GM12878 (cell line): ENCODE data around the gene WASF2. TPM values are rescaled to one million over a fixed set of nuclear protein-coding genes. Genes with fewer than 3 reads are reported as not detected.
A peak's percentile ranks its signal among the peaks of the same experiment; 100 is the strongest.

ENCODE experiments used
- ATAC-seq: fragments of 200-7000 bp; cut with Tn5 transposase; 3 replicates; pipeline ENCODE4 v1.9.1; 2020; ENCODE audit warnings: mild to moderate bottlenecking, moderate library complexity
- BruUV-seq: library from RNA; stranded (reverse); fragments of 400-500 nt; replicated peaks from 2 replicates; lab custom pipeline; 2021; lab: Mats Ljungman, UMichigan
- CTCF ChIA-PET: fragments of 300-600 bp; sonication (Branson Sonifier 250); formaldehyde crosslinking; extraction: SDS; loops from one replicate; lab custom pipeline; 2021; ENCODE audit warnings: inconsistent platforms; lab: Yijun Ruan, JAX
- POLR2A ChIA-PET: fragments of 350-600 bp; formaldehyde crosslinking; extraction: SDS; loops from one replicate; lab custom pipeline; 2021; ENCODE audit warnings: inconsistent platforms; lab: Charles Lee
- RAD21 ChIA-PET: fragments of 300-600 bp; sonication (Branson Sonifier 250); formaldehyde crosslinking; loops from one replicate; lab custom pipeline; 2023; ENCODE audit warnings: antibody characterized with exemption; ENCODE audit not compliant: unreplicated experiment; lab: Charles Lee
- SMC1A ChIA-PET: fragments of 300-600 bp; sonication (Branson Sonifier 250); formaldehyde crosslinking; loops from one replicate; lab custom pipeline; 2023; ENCODE audit not compliant: unreplicated experiment, uncharacterized antibody; lab: Charles Lee
- DNase-seq: peaks from one replicate; pipeline ENCODE4 v3.0.0-alpha.2; 2011; ENCODE audit warnings: low read depth, low spot score
- FAIRE-seq: peaks from 3 replicates; lab custom pipeline; 2011; peaks lifted over from hg19 to GRCh38; lab: Jason Lieb, UNC
- H2AFZ ChIP-seq: 2 replicates; pipeline ENCODE4 v1.6.0; 2011; ENCODE audit warnings: low read depth, low read length, control low read depth; ENCODE audit not compliant: control insufficient read depth
- H3K27ac ChIP-seq: 2 replicates; pipeline ENCODE4 v1.5.1; 2011; ENCODE audit warnings: control low read depth; ENCODE audit not compliant: control insufficient read depth, insufficient read depth
- H3K27me3 ChIP-seq, 2 experiments: replicated peaks in 1 of 2; 2 replicates each; pipeline versions ENCODE4 v1.6.0 to v1.6.1; 2011; ENCODE audit warnings: low read length in 1 of 2; ENCODE audit not compliant: control insufficient read depth in 2 of 2, insufficient read depth in 2 of 2
- H3K36me3 ChIP-seq, 2 experiments: 2 replicates each; pipeline ENCODE4 v1.5.1; 2011; ENCODE audit warnings: low read length in 1 of 2; ENCODE audit not compliant: control insufficient read depth in 2 of 2, insufficient read depth in 2 of 2
- H3K4me1 ChIP-seq: 2 replicates; pipeline ENCODE4 v1.6.1; 2011; ENCODE audit warnings: mild to moderate bottlenecking, low read length, moderate library complexity, mixed read lengths; ENCODE audit not compliant: control insufficient read depth, insufficient read depth
- H3K4me2 ChIP-seq: 2 replicates; pipeline ENCODE4 v1.6.0; 2011; ENCODE audit warnings: control low read depth; ENCODE audit not compliant: control insufficient read depth, insufficient read depth
- H3K4me3 ChIP-seq: fragments of 200-600 bp; sonication (generic); 2 replicates; pipeline ENCODE4 v1.5.1; 2016
- H3K79me2 ChIP-seq: 2 replicates; pipeline ENCODE4 v1.6.0; 2011; ENCODE audit warnings: low read length; ENCODE audit not compliant: control insufficient read depth, insufficient read depth
- H3K9ac ChIP-seq: 2 replicates; pipeline ENCODE4 v1.8.0; 2011; ENCODE audit warnings: low read length, control low read depth, mixed read lengths; ENCODE audit not compliant: control insufficient read depth, insufficient read depth
- H3K9me3 ChIP-seq: replicated peaks from 3 replicates; pipeline ENCODE4 v1.5.1; 2011; ENCODE audit warnings: mild to moderate bottlenecking, low read length; ENCODE audit not compliant: control insufficient read depth, insufficient read depth
- H4K20me1 ChIP-seq: 2 replicates; pipeline ENCODE4 v1.6.0; 2011; ENCODE audit not compliant: control insufficient read depth, insufficient read depth
- CBFB ChIP-seq: IDR thresholded peaks from 2 replicates; pipeline ENCODE4 v1.6.1; 2016; ENCODE audit warnings: antibody characterized with exemption, low read depth
- IKZF2 ChIP-seq, 2 experiments: fragments of 450-650 bp; IDR thresholded peaks; 2 replicates each; pipeline ENCODE4 v1.6.1; 2017; ENCODE audit warnings: mild to moderate bottlenecking in 2 of 2, moderate library complexity in 2 of 2
- MEF2A ChIP-seq: IDR thresholded peaks from 2 replicates; pipeline ENCODE4 v1.6.1; 2011; ENCODE audit warnings: low read depth, mild to moderate bottlenecking, low read length, moderate library complexity; ENCODE audit not compliant: insufficient read depth
- NBN ChIP-seq: fragments of 450-650 bp; IDR thresholded peaks from 2 replicates; pipeline ENCODE4 v1.6.1; 2016
- NFXL1 ChIP-seq: fragments of 450-650 bp; IDR thresholded peaks from 2 replicates; pipeline ENCODE4 v1.6.1; 2017; ENCODE audit warnings: antibody characterized with exemption, mild to moderate bottlenecking, borderline replicate concordance
- NKRF ChIP-seq: fragments of 450-650 bp; conservative IDR thresholded peaks from 2 replicates; pipeline ENCODE4 v1.6.1; 2017; ENCODE audit warnings: mild to moderate bottlenecking, moderate library complexity
- NRF1 ChIP-seq: conservative IDR thresholded peaks from 2 replicates; pipeline ENCODE4 v1.6.1; 2011; ENCODE audit warnings: mild to moderate bottlenecking, low read depth, low read length, improper control_type of control experiment
- RELB ChIP-seq: fragments of 450-650 bp; IDR thresholded peaks from 2 replicates; pipeline ENCODE4 v1.6.1; 2017; ENCODE audit warnings: low read depth, mild to moderate bottlenecking, moderate library complexity
- SPI1 ChIP-seq: IDR thresholded peaks from 2 replicates; pipeline ENCODE4 v1.6.1; 2011; ENCODE audit warnings: low read depth, mild to moderate bottlenecking, low read length, moderate library complexity, borderline replicate concordance; ENCODE audit not compliant: insufficient read depth
- SRF ChIP-seq, 2 experiments: IDR thresholded peaks; 2 replicates each; pipeline ENCODE4 v1.6.1; 2011; ENCODE audit warnings: low read depth in 2 of 2, low read length in 2 of 2, mild to moderate bottlenecking in 1 of 2, moderate library complexity in 1 of 2
- TBL1XR1 ChIP-seq: IDR thresholded peaks from 2 replicates; pipeline ENCODE4 v1.6.1; 2012; ENCODE audit warnings: low read depth, low read length, improper control_type of control experiment
- ZNF217 ChIP-seq: fragments of 450-650 bp; IDR thresholded peaks from 2 replicates; pipeline ENCODE4 v1.6.1; 2017; ENCODE audit warnings: antibody characterized with exemption, mild to moderate bottlenecking
- ZNF622 ChIP-seq: fragments of 450-650 bp; IDR thresholded peaks from 2 replicates; pipeline ENCODE4 v1.6.1; 2017; ENCODE audit warnings: mild to moderate bottlenecking, inconsistent platforms
- WGBS: methylation state at CpG from one replicate; pipeline ENCODE4 v1.1.6; 2016; ENCODE audit warnings: low lambda C conversion rate; ENCODE audit not compliant: insufficient replicate concordance, insufficient coverage; ENCODE audit errors: missing lambda C conversion rate; 5-methylcytosine and 5-hydroxymethylcytosine counted together
- in situ Hi-C: fragments of 300-500 bp; cut with MboI; formaldehyde crosslinking; loops from 9 replicates; pipeline ENCODE4 v1.14.3; 2018; ENCODE audit warnings: mixed read lengths
- intact Hi-C: fragments of 100-400 bp; cut with micrococcal nuclease; formaldehyde crosslinking; loops from one replicate; pipeline ENCODE4 v1.14.2; 2022; ENCODE audit not compliant: unreplicated experiment
- polyA plus RNA-seq, 11 experiments: library from polyadenylated mRNA; depleted of rRNA in 4 of 11; unstranded in 6 of 11; stranded (reverse) in 5 of 11; fragments of >200 nt; fragmentation: Nextera tagmentation in 4 of 11; fragmentation: Illumina TruSeq in 1 of 11; extraction: Ambion mirVana in 4 of 11; extraction: Trizol in 1 of 11; gene quantifications; 1 replicate in 1 of 11; 2 replicates in 10 of 11; pipeline versions ENCODE4 v1.2.1 to v1.2.3, GENCODE V29; 2011 to 2016; ENCODE audit warnings: inconsistent platforms in 2 of 11, missing spikeins in 2 of 11, low read depth in 1 of 11
- total RNA-seq, 4 experiments: library from RNA; depleted of rRNA in 3 of 4; stranded (reverse); fragments of >200 nt in 3 of 4; fragmentation: Illumina TruSeq in 1 of 4; extraction: Trizol in 1 of 4; gene quantifications; 2 replicates each; pipeline versions ENCODE4 v1.2.1 to v1.2.3, GENCODE V29; 2013 to 2021

The WASF2 gene
- total and polyA plus RNA-seq, 10 of the 15 experiments (the other 5 are each of a cell fraction or from before 2014, with no cell fraction given) = 7.0 to 111 (median 37.1) TPM

- TF ChIP-seq IKZF2 (IDR thresholded peaks at IDR 0.05) = peak; percentile 64 to 70; a peak in 3 of 4 replicates
- peak; percentile 61; the same call in 1 of the 2 replicates for TF ChIP-seq RELB
- TF ChIP-seq MEF2A = no peak
- peak; percentile 15; the same call in 1 of the 2 replicates for TF ChIP-seq NBN
- peak; percentile 36; the same call in 1 of the 2 replicates for TF ChIP-seq SPI1
Measured at GRCh38 chr1:27491748-27492700, 2.1 kb upstream of the WASF2 start (continued).

DNA sequence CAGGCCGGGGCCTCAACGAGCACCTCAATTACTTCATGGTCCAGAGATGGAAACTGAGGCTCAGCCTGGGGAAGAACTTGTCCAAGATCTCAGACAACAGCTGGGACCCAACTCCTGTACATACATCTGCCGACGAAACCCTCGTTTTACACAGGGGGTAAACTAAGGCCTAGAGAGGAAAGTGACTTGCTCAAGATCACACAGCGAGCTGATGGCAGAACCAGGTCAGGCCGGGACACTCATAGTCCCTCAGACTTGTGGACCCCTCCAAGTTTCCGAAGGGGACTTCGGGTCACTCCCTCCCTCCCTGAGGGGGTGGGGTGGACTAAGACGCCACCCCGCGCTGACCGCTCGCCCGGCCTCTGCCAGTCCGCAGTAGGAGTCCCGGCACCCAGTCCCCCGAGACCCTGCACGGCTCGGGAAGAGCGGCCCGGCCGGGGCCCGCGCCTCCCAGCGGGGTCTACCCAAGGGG lies 430 bp downstream of the WASF2 start:
- H3K9ac ChIP-seq = peak overlapping the region; percentile 93
- ChIA-PET SMC1A (interaction anchor here (0.8 to 7.1 kb wide), 14 partner anchors 8 to 140 kb away, joined by 3 to 67 read pairs (median 6); no protein-coding TSS in a partner anchor), POLR2A (interaction anchor here (0.6 to 6.0 kb wide), 17 partner anchors 9 to 181 kb away, joined by 3 to 38 read pairs (median 6); no protein-coding TSS in a partner anchor), RAD21 (interaction anchor here (1.1 to 7.4 kb wide), 16 partner anchors 7 to 86 kb away, joined by 3 to 94 read pairs (median 7); no protein-coding TSS in a partner anchor), CTCF (interaction anchor here (0.6 to 1.8 kb wide), 9 partner anchors 13 to 284 kb away, joined by 3 to 10 read pairs (median 4); partner anchors contain the start of gene STX12)
- peaks cover 48% of the 10 kb centered on the region for H3K79me2 ChIP-seq
- H3K4me2 ChIP-seq = no peak overlapping the region; the same call in 1 of the 2 replicates
- peak overlapping the region; percentile 65 for H2AFZ ChIP-seq
- in situ Hi-C loops = no loop called here
- H3K9me3 ChIP-seq = no peaks in the 10 kb centered on the region; the same call in 2 of the 3 replicates
- no peak for FAIRE-seq
- H3K4me3 ChIP-seq = peak overlapping the region; percentile 98
- peak overlapping the region; percentile 99 for H3K27ac ChIP-seq
- peak; percentile 32 for ATAC-seq
- BruUV-seq = no TSS peak
- peaks cover 27% of the 10 kb centered on the region for H3K4me1 ChIP-seq
- H3K36me3 ChIP-seq = no peaks in the 10 kb centered on the region
- 1% methylated on average over 26 of the region's 26 CpGs for WGBS
- intact Hi-C loops = loop anchor here (10.0 kb wide), 1 partner anchor 115 kb away; the partner anchor contains the start of gene AHDC1
- DNase-seq = no peak
- no peaks in the 10 kb centered on the region; the same call in 1 of the 2 replicates for H4K20me1 ChIP-seq
- no peaks in the 10 kb centered on the region for H3K27me3 ChIP-seq
- TF ChIP-seq ZNF217 (no peak), NKRF (no peak; the same call in 1 of the 2 replicates), CBFB (no peak), TBL1XR1 (no peak), ZNF622 (no peak), NRF1 (no peak), NFXL1 (no peak), SRF (IDR thresholded peaks at IDR 0.05; ENCODE audit: low read depth in 2 of 2, low read length in 2 of 2) (no peak)
